ENCODE data around the gene CFAP74. TPM values are rescaled to one million over a fixed set of nuclear protein-coding genes. Genes with fewer than 3 reads are reported as not detected.

Gene CFAP74
- total and polyA plus RNA-seq, 2 of the 13 experiments (the other 11 are each of a cell fraction or from before 2014, with no cell fraction given), result 0.27 to 0.62 TPM

DNA sequence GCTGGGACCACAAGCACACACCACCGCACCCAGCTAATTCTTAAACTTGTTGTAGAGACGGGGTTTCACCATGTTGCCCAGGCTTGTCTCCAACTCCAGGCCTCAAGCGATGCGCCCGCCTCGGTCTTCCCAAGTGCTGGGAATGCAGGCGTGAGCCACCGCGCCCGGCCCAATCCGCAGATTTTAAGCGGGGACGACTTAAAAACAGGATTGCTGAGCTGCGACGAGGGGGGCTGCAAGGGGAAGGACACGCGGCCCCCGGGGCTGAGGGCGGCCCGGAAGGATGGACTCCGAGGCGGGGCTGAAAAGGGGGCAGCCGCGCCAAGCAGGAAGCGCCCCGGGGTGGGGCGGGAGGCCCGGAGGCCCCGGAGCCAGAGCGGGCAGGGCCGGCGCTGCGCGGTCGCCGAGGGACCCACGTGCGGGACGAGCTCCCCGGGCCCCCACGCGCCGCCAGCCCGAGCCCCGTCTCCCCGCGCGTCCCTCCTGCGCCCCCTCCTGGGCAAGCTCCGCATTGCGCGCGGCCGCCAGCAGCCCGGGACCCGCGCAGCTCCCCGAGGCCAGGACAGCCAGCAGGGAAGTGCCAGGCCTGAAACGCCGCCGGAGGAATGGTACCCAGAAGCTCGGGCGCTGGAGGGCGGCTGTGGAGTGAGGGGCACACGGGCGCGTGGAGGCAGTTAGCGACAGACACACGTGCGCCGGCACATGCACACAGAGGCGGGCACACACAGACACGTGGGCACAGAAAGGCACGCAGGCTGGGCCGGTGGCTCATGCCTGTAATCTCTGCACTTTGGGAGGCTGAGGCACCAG is 41.1 kb upstream of the CFAP74 start (continued):
- TF ChIP-seq, protein P1, sequence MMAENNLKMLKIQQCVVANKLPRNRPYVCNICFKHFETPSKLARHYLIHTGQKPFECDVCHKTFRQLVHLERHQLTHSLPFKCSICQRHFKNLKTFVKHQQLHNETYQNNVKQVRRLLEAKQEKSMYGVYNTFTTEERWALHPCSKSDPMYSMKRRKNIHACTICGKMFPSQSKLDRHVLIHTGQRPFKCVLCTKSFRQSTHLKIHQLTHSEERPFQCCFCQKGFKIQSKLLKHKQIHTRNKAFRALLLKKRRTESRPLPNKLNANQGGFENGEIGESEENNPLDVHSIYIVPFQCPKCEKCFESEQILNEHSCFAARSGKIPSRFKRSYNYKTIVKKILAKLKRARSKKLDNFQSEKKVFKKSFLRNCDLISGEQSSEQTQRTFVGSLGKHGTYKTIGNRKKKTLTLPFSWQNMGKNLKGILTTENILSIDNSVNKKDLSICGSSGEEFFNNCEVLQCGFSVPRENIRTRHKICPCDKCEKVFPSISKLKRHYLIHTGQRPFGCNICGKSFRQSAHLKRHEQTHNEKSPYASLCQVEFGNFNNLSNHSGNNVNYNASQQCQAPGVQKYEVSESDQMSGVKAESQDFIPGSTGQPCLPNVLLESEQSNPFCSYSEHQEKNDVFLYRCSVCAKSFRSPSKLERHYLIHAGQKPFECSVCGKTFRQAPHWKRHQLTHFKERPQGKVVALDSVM (CRISPR knock-in tag; IDR thresholded peaks at IDR 0.05), result 0 out of 2 replicates have a peak, but pooled peaks have one; percentile 22
- TF ChIP-seq HHEX (CRISPR knock-in tag; IDR thresholded peaks at IDR 0.05), result no peak
- peak; percentile 76 for TF ChIP-seq STAG1 (CRISPR knock-in tag; IDR thresholded peaks at IDR 0.05)
- TF ChIP-seq ZFY (CRISPR knock-in tag; IDR thresholded peaks at IDR 0.05), result peak; percentile 53; the same call in 1 of the 2 replicates
- TF ChIP-seq RFX5 (IDR thresholded peaks at IDR 0.05; ENCODE audit: low read depth, low read length), result no peak
- TF ChIP-seq, protein P2, sequence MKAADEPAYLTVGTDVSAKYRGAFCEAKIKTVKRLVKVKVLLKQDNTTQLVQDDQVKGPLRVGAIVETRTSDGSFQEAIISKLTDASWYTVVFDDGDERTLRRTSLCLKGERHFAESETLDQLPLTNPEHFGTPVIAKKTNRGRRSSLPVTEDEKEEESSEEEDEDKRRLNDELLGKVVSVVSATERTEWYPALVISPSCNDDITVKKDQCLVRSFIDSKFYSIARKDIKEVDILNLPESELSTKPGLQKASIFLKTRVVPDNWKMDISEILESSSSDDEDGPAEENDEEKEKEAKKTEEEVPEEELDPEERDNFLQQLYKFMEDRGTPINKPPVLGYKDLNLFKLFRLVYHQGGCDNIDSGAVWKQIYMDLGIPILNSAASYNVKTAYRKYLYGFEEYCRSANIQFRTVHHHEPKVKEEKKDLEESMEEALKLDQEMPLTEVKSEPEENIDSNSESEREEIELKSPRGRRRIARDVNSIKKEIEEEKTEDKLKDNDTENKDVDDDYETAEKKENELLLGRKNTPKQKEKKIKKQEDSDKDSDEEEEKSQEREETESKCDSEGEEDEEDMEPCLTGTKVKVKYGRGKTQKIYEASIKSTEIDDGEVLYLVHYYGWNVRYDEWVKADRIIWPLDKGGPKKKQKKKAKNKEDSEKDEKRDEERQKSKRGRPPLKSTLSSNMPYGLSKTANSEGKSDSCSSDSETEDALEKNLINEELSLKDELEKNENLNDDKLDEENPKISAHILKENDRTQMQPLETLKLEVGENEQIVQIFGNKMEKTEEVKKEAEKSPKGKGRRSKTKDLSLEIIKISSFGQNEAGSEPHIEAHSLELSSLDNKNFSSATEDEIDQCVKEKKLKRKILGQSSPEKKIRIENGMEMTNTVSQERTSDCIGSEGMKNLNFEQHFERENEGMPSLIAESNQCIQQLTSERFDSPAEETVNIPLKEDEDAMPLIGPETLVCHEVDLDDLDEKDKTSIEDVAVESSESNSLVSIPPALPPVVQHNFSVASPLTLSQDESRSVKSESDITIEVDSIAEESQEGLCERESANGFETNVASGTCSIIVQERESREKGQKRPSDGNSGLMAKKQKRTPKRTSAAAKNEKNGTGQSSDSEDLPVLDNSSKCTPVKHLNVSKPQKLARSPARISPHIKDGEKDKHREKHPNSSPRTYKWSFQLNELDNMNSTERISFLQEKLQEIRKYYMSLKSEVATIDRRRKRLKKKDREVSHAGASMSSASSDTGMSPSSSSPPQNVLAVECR (CRISPR knock-in tag; IDR thresholded peaks at IDR 0.05; ENCODE audit: borderline replicate concordance), result 0 out of 2 replicates have a peak, but pooled peaks have one; percentile 11
- peak; percentile 20; the same call in 1 of the 2 replicates for TF ChIP-seq PHF20 (CRISPR knock-in tag; IDR thresholded peaks at IDR 0.05)
- TF ChIP-seq, protein P3, sequence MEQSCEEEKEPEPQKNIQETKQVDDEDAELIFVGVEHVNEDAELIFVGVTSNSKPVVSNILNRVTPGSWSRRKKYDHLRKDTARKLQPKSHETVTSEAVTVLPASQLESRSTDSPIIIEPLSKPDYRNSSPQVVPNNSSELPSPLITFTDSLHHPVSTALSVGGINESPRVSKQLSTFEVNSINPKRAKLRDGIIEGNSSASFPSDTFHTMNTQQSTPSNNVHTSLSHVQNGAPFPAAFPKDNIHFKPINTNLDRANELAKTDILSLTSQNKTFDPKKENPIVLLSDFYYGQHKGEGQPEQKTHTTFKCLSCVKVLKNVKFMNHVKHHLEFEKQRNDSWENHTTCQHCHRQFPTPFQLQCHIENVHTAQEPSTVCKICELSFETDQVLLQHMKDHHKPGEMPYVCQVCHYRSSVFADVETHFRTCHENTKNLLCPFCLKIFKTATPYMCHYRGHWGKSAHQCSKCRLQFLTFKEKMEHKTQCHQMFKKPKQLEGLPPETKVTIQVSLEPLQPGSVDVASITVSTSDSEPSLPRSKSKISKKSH (CRISPR knock-in tag; IDR thresholded peaks at IDR 0.05; ENCODE audit: borderline replicate concordance), result 0 out of 2 replicates have a peak, but pooled peaks have one; percentile 56
- TF ChIP-seq, protein P4, sequence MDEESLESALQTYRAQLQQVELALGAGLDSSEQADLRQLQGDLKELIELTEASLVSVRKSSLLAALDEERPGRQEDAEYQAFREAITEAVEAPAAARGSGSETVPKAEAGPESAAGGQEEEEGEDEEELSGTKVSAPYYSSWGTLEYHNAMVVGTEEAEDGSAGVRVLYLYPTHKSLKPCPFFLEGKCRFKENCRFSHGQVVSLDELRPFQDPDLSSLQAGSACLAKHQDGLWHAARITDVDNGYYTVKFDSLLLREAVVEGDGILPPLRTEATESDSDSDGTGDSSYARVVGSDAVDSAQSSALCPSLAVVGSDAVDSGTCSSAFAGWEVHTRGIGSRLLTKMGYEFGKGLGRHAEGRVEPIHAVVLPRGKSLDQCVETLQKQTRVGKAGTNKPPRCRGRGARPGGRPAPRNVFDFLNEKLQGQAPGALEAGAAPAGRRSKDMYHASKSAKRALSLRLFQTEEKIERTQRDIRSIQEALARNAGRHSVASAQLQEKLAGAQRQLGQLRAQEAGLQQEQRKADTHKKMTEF (CRISPR knock-in tag; IDR thresholded peaks at IDR 0.05), result 0 out of 2 replicates have a peak, but pooled peaks have one; percentile 13
- TF ChIP-seq SKIL (CRISPR knock-in tag; IDR thresholded peaks at IDR 0.05; ENCODE audit: borderline replicate concordance), result peak; percentile 32; the same call in 1 of the 2 replicates
- TF ChIP-seq POGK (CRISPR knock-in tag; conservative IDR thresholded peaks at IDR 0.05), result no peak; the same call in 1 of the 2 replicates
- peak; percentile 26; the same call in 1 of the 2 replicates for TF ChIP-seq ZIK1 (CRISPR knock-in tag; IDR thresholded peaks at IDR 0.05; ENCODE audit: borderline replicate concordance, low read depth)
- TF ChIP-seq YEATS2 (CRISPR knock-in tag; IDR thresholded peaks at IDR 0.05; ENCODE audit: borderline replicate concordance), result no peak

Measured in HepG2 (cell line).